Activated CD8-positive, alpha-beta memory T cell treated with anti-CD3 and anti-CD28 coated beads, Interleukin-2, amount 10 ng/mL, durations not matched to agents 7 days and 5 days (primary cell): ENCODE measurements around the gene TRDMT1. TPM values are rescaled to one million over a fixed set of nuclear protein-coding genes. Genes with fewer than 3 reads are reported as not detected.

Experiments
- ATAC-seq: fragments of 150-1000 bp; cut with Tn5 transposase; one replicate; pipeline ENCODE4 v1.10.0; 2021; ENCODE audit warnings: moderate library complexity
- CTCF ChIA-PET: fragments of 350-600 bp; sonication (Branson Sonifier 250); formaldehyde crosslinking; loops from one replicate; lab custom pipeline; 2021; ENCODE audit warnings: antibody characterized with exemption; lab: Charles Lee
- DNase-seq: peaks from one replicate; pipeline ENCODE4 v3.0.0-alpha.2; 2020
- H3K27ac Mint-ChIP-seq: one replicate; pipeline ENCODE4 v1.8.0; 2021; ENCODE audit warnings: mild to moderate bottlenecking, mixed read lengths
- H3K27me3 Mint-ChIP-seq: one replicate; pipeline ENCODE4 v1.8.0; 2021; ENCODE audit warnings: mixed read lengths
- H3K36me3 Mint-ChIP-seq: one replicate; pipeline ENCODE4 v1.8.0; 2021; ENCODE audit warnings: mild to moderate bottlenecking, mixed read lengths
- H3K4me1 Mint-ChIP-seq: one replicate; pipeline ENCODE4 v1.8.0; 2021; ENCODE audit warnings: mixed read lengths
- H3K4me3 Mint-ChIP-seq: one replicate; pipeline ENCODE4 v1.8.0; 2021; ENCODE audit warnings: mild to moderate bottlenecking, moderate library complexity, mixed read lengths
- H3K9me3 Mint-ChIP-seq: one replicate; pipeline ENCODE4 v1.8.0; 2022; ENCODE audit warnings: low read depth, mixed read lengths
- total RNA-seq, 2 experiments: library from RNA; stranded (reverse); gene quantifications; one replicate each; pipeline ENCODE4 v1.2.3, GENCODE V29; 2021

The TRDMT1 gene
- total RNA-seq, 2 experiments from 2014 or later: 7.7 to 9.2 TPM

GRCh38 chr10:17109475-17110207 is 91.8 kb downstream of the TRDMT1 start:
- H3K27me3 Mint-ChIP-seq: no peaks in the 10 kb centered on the region
- CTCF ChIA-PET: no interaction called here
- peaks cover 7% of the 10 kb centered on the region for H3K4me1 Mint-ChIP-seq
- no peak for ATAC-seq
- no peak overlapping the region for H3K4me3 Mint-ChIP-seq
- H3K9me3 Mint-ChIP-seq: no peaks in the 10 kb centered on the region
- DNase-seq: no peak
- H3K36me3 Mint-ChIP-seq: peaks cover 1% of the 10 kb centered on the region
- no peak overlapping the region for H3K27ac Mint-ChIP-seq

GRCh38 chr10:17109046-17109445 is 92.4 kb downstream of the TRDMT1 start:
- no peaks in the 10 kb centered on the region for H3K27me3 Mint-ChIP-seq
- DNase-seq: no peak
- no peaks in the 10 kb centered on the region for H3K9me3 Mint-ChIP-seq
- CTCF ChIA-PET: no interaction called here
- H3K27ac Mint-ChIP-seq: no peak overlapping the region
- no peak for ATAC-seq
- H3K4me1 Mint-ChIP-seq: peaks cover 6% of the 10 kb centered on the region
- peaks cover 1% of the 10 kb centered on the region for H3K36me3 Mint-ChIP-seq
- no peak overlapping the region for H3K4me3 Mint-ChIP-seq

- Mint-ChIP-seq H3K27me3 (no peaks in the 10 kb centered on the region), H3K36me3 (peaks cover 1% of the 10 kb centered on the region), H3K4me1 (peaks cover 6% of the 10 kb centered on the region), H3K9me3 (no peaks in the 10 kb centered on the region), H3K4me3 (no peak overlapping the region), H3K27ac (no peak overlapping the region)
- ATAC-seq: no peak
- CTCF ChIA-PET: interaction anchor here (0.6 to 0.9 kb wide), 2 partner anchors 16 to 29 kb away, joined by 3 to 5 read pairs; no protein-coding TSS in a partner anchor
- DNase-seq: no peak
Observed at GRCh38 chr10:17106991-17107390, 94.5 kb downstream of the TRDMT1 start.

GRCh38 chr10:17101910-17102266 is 99.6 kb downstream of the TRDMT1 start:
- DNase-seq (no peak), ATAC-seq (no peak)
- Mint-ChIP-seq H3K36me3 (peaks cover 2% of the 10 kb centered on the region), H3K4me3 (no peak overlapping the region), H3K27me3 (no peaks in the 10 kb centered on the region), H3K4me1 (no peaks in the 10 kb centered on the region), H3K27ac (no peak overlapping the region), H3K9me3 (no peaks in the 10 kb centered on the region)
- CTCF ChIA-PET: interaction anchor here (1.2 kb wide), 1 partner anchor 66 kb away, joined by 3 read pairs; no protein-coding TSS in a partner anchor

GRCh38 chr10:17101257-17101909 is 100.1 kb downstream of the TRDMT1 start:
- Mint-ChIP-seq H3K9me3 (no peaks in the 10 kb centered on the region), H3K4me1 (no peaks in the 10 kb centered on the region)
- CTCF ChIA-PET: no interaction called here

GRCh38 chr10:17100586-17100985 is 100.9 kb downstream of the TRDMT1 start:
- DNase-seq (no peak), ATAC-seq (no peak)
- Mint-ChIP-seq H3K4me1 (no peaks in the 10 kb centered on the region), H3K9me3 (no peaks in the 10 kb centered on the region), H3K36me3 (peaks cover 8% of the 10 kb centered on the region), H3K4me3 (no peak overlapping the region), H3K27me3 (no peaks in the 10 kb centered on the region), H3K27ac (no peak overlapping the region)
- CTCF ChIA-PET: no interaction called here

More at GRCh38 chr10:17101257-17101909, 100.1 kb downstream of the TRDMT1 start:
- Mint-ChIP-seq H3K27me3 (no peaks in the 10 kb centered on the region), H3K4me3 (no peak overlapping the region), H3K36me3 (peaks cover 4% of the 10 kb centered on the region), H3K27ac (no peak overlapping the region)
- ATAC-seq (no peak), DNase-seq (no peak)

- ATAC-seq (no peak), DNase-seq (no peak)
- Mint-ChIP-seq H3K4me3 (no peak overlapping the region), H3K36me3 (peaks cover 20% of the 10 kb centered on the region), H3K9me3 (peaks cover 9% of the 10 kb centered on the region), H3K27me3 (no peaks in the 10 kb centered on the region), H3K27ac (no peak overlapping the region), H3K4me1 (peaks cover 4% of the 10 kb centered on the region)
- CTCF ChIA-PET: interaction anchor here (1.7 kb wide), 1 partner anchor 18 kb away, joined by 3 read pairs; no protein-coding TSS in a partner anchor
Observed at GRCh38 chr10:17098012-17098411, 103.5 kb downstream of the TRDMT1 start.

Other genes starting within 250 kb of the TRDMT1 start
- 1 to 10 TPM in 1 of 2 experiments, under 1 TPM in 1; 0.56 to 1.1 TPM for gene CUBN, start 71.9 kb downstream of the TRDMT1 start, total RNA-seq
- gene VIM, start 26.6 kb upstream of the TRDMT1 start, total RNA-seq: 1,000 to 10,000 TPM; 1,771 to 2,143 TPM